ENCODE measurements around the gene RAB3A. TPM values are rescaled to one million over a fixed set of nuclear protein-coding genes. Genes with fewer than 3 reads are reported as not detected.
A peak's percentile ranks its signal among the peaks of the same experiment; 100 is the strongest.

The RAB3A gene
- total RNA-seq, 2 donors from 2014 or later: 6.3 to 6.9 TPM

DNA sequence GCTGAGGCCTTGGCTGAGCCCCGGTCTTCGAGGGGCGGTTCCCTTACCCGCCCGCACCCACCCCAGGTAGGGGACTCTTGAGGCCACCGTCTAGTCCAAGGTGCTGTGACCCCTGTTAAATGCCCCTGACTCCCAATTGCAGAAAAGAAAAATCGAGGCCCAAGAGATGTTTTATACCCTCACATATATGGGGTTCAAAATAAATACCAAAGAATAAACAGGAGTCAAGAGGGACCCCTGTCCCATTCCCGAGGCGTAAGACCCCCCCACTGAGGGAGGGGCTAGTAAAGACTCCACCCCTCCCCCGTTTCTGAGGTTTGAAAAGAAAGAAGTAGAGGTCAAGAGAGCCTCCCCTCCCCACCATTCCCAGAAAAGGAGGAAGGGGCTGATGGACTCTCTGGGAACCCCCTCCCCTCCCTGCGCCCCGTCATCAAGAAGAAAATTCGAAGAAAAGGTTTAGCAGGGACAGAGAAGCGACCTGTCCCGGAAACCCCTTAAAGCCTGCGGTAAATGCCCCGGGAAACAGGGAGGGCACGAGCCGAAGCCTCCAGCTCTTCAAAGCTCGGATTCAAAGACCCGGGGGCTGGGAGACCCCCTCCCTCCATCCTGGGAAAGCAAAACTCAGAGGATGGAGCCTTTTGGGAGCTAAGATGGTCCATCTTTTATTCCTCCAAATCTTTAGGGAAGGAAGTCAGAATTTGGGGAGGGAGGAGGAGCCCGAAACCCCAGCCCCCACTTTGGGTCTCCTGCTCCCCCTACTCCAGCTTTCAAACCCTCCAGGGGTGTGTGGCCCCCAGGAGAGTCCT lies 755 bp upstream of the RAB3A start:
- intact Hi-C loops (cut with DNase I, micrococcal nuclease): loop anchor here in 1 of 2 donors (10.0 kb wide), 1 partner anchor 120 kb away; the partner anchor contains the start of gene LSM4
- ATAC-seq: peak; percentile 10
- DNase-seq: peak in 1 of 2 donors; percentile 73

GRCh38 chr19:18203408-18203862 lies 407 bp downstream of the RAB3A start:
- ATAC-seq (peak; percentile 24), DNase-seq (peak; percentile 65 to 78)

DNA sequence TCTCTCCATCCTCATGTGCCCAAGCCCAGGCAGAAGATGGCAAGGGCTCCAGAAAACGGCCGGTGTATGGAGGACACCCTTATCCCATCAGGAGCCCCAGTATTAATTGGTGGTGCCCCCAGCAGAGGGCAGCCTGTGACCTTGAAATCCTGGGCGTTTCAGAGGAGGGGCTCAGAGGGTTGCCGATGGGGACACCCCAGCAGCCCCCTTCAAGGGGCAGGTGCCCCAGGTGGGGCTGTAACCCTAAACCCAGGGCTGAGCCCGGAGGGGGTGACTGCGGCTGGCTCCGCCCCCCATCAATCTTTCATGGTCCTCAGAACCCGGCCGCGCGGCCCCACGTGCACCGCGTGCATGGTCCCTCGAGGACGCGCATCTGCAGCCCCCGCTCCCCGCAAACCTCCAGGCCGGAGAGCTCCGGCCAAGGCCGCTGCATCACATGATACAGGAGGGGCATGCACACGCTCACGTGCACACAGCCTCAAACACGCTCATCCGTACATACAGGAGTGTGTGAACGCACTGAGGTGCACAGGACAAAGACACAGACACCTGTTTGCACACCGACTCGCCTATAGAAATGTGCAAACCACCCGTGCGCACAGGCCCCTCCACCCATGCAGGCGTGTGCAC lies 949 bp downstream of the RAB3A start:
- intact Hi-C loops (cut with DNase I, micrococcal nuclease): loop anchor here in 1 of 2 donors (10.0 kb wide), 1 partner anchor 122 kb away; the partner anchor contains the start of gene LSM4
- peak in 1 of 2 donors; percentile 64 for DNase-seq
- peak; percentile 11 for ATAC-seq

More at GRCh38 chr19:18203408-18203862, 407 bp downstream of the RAB3A start:
- intact Hi-C loops (cut with DNase I, micrococcal nuclease): loop anchor here in 1 of 2 donors (10.0 kb wide), 1 partner anchor 121 kb away; the partner anchor contains the start of gene LSM4

DNA sequence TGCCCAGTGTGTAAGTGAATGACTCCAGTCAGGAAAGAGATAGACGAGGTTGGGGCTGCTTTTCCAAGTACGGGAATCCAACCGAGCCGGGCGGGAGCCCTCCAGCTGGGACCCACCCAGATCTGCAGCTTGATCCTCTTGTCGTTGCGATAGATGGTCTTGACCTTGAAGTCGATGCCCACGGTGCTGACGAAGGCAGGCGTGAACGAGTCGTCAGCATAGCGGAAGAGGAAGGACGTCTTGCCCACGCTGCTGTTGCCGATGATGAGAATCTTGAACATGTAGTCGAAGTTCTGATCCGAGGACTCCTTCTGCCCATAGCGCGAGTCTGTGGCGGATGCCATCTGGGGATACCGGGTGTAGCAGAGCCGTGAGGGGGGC lies 1.5 kb downstream of the RAB3A start:
- DNase-seq (no peak), ATAC-seq (no peak)
- intact Hi-C loops (cut with DNase I, micrococcal nuclease): loop anchor here in 1 of 2 donors (10.0 kb wide), 1 partner anchor 122 kb away; the partner anchor contains the start of gene LSM4

DNA sequence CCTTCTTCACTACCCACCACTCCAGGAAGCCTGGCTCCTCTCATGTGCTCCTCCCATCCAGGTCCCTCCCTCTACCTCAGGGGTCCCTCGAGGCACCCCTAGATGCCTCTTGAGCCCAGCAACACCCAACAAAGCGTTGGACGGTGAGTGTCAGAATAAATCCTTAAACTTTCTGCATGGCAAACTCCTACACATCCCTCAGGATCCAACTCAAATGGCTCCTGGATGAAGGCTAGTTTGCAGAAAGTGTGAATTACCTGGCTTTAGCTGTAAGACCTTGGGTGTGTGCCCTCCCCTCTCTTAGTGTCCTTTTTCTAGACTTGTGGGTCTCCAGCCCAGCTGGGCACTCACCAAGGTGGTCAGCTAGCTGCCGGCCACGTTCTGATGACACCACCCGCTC lies 5.5 kb downstream of the RAB3A start:
- intact Hi-C loops (cut with DNase I, micrococcal nuclease): no loop called here
- ATAC-seq (no peak), DNase-seq (no peak)

- no peak for DNase-seq
- intact Hi-C loops (cut with DNase I, micrococcal nuclease): no loop called here
These were observed 5.9 kb downstream of the RAB3A start for GRCh38 chr19:18197941-18198340.

GRCh38 chr19:18197306-18197705 lies 6.5 kb downstream of the RAB3A start:
- intact Hi-C loops (cut with DNase I, micrococcal nuclease): no loop called here
- ATAC-seq: no peak
- DNase-seq: no peak

More at GRCh38 chr19:18197941-18198340, 5.9 kb downstream of the RAB3A start:
- no peak for ATAC-seq

DNA sequence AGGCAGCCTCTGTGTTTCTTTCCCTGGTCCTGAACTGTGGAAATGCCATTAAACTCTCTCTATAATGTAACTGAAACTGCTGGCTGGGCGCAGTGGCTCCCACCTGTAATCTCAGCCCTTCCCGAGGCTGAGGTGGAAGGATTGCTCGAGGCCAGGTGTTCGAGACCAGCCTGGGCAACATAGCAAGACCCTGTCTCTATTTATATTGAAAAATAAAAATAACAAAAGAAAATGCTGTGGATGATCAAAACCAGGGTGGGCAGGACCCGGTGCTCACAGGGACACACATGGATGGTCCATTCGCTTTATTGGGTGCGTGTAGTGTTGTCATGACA lies 7.4 kb downstream of the RAB3A start:
- DNase-seq (no peak), ATAC-seq (no peak)
- intact Hi-C loops (cut with DNase I, micrococcal nuclease): no loop called here

- intact Hi-C loops (cut with DNase I, micrococcal nuclease): no loop called here
- DNase-seq: peak; percentile 57 to 66
- ATAC-seq: no peak
These were observed 9.1 kb downstream of the RAB3A start for GRCh38 chr19:18194554-18195238.

DNA sequence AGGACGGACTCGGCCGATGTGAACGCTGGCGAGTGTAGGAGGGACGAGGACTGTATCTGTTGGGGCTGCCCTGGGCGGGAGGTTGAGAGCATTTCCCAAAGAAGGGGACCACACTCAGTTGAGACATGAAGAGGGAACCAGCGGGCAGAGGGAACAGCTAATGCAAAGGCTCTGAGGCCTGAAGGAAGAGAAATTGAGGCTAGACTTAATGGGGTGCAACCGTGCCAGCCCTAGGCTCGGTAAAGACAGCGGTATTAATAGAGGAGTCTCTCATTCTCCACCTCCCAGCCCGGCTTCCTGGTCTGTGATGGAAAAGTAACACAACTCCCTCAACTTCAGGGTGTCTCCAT lies 9.7 kb downstream of the RAB3A start:
- intact Hi-C loops (cut with DNase I, micrococcal nuclease): no loop called here
- DNase-seq: no peak
- no peak for ATAC-seq

GRCh38 chr19:18193388-18194180 lies 10.3 kb downstream of the RAB3A start:
- DNase-seq (peak; percentile 48 to 57), ATAC-seq (peak; percentile 6)
- intact Hi-C loops (cut with DNase I, micrococcal nuclease): no loop called here

GRCh38 chr19:18192673-18193387 lies 11.0 kb downstream of the RAB3A start, which contains the start of gene MPV17L2:
TSS of gene MPV17L2 (plus strand) at chr19:18193218. CDS start at chr19:18193282, 64 bp downstream.
- ATAC-seq (peak; percentile 84), DNase-seq (peak; percentile 99 to 100)
- intact Hi-C loops (cut with DNase I, micrococcal nuclease): no loop called here

GRCh38 chr19:18191640-18192062 lies 12.2 kb downstream of the RAB3A start:
- intact Hi-C loops (cut with DNase I, micrococcal nuclease): no loop called here
- DNase-seq: no peak
- no peak for ATAC-seq

GRCh38 chr19:18190278-18190677 lies 13.6 kb downstream of the RAB3A start:
- DNase-seq (no peak), ATAC-seq (no peak)
- intact Hi-C loops (cut with DNase I, micrococcal nuclease): no loop called here

GRCh38 chr19:18185538-18185937 lies 18.3 kb downstream of the RAB3A start:
- ATAC-seq (no peak), DNase-seq (no peak)
- intact Hi-C loops (cut with DNase I, micrococcal nuclease): no loop called here

- intact Hi-C loops (cut with DNase I, micrococcal nuclease): no loop called here
- ATAC-seq (peak; percentile 93), DNase-seq (peak in 1 of 2 donors; percentile 59)
These were observed 20.3 kb downstream of the RAB3A start for GRCh38 chr19:18183529-18183928.

DNA sequence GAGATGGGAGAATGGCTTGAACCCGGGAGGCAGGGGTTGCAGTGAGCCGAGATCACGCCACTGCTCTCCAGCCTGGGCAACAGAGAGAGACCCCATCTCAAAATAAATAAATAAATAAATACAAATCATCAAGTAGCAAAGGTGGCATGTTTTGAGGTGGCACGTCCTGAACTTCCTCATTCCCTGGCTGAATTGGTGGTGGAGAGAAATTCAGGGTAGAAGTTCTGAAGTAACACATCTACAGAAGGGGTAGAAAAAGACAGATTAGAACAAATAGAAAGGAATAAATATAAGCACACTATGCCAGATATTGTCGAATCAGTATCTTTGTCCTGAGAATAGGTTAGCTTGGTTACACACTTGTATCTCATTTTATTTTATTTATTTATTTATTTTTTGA lies 23.9 kb downstream of the RAB3A start:
- DNase-seq (no peak), ATAC-seq (no peak)
- intact Hi-C loops (cut with DNase I, micrococcal nuclease): no loop called here

Measured in left colon (tissue), 2 donors.